T47D (cell line): ENCODE measurements around the gene FAM118A.
"Not testable (repeated sequence)": the region's sequence is repeated elsewhere in the genome, so short reads cannot be mapped to it uniquely, and the experiment has no call there.

Source experiments
- DNase-seq, 2 experiments: peaks; one replicate each; pipeline versions ENCODE4 v3.0.0 to v3.0.0-alpha.2; 2011 to 2012; ENCODE audit warnings: low read depth in 1 of 2, low spot score in 1 of 2
- JUND ChIP-seq: IDR thresholded peaks from 2 replicates; pipeline ENCODE4 v1.6.1; 2012; ENCODE audit warnings: low read depth
- in situ Hi-C: cut with HindIII; loops from 2 replicates; pipeline ENCODE4 v1.10.0; 2016; ENCODE audit warnings: low sequenced_read_pairs, low pct_unique_long_range_greater_than_20kb

The FAM118A gene

GRCh38 chr22:45309422-45310227, at the start of gene FAM118A:
Gene FAM118A (plus strand): TSS chr22:45309934. CDS start chr22:45322380, 12,446 bp downstream.
- TF ChIP-seq JUND: no peak
- in situ Hi-C loops: no loop called here

GRCh38 chr22:45260395-45260759, 49.4 kb upstream of the FAM118A start:
- in situ Hi-C loops, DNase-seq: not testable (repeated sequence)

More at GRCh38 chr22:45309422-45310227, at the start of gene FAM118A:
- peak; percentile 79 to 94 for DNase-seq

GRCh38 chr22:45261407-45262088, 48.2 kb upstream of the FAM118A start:
- no peak for TF ChIP-seq JUND
- in situ Hi-C loops: no loop called here
- DNase-seq: no peak

- DNase-seq: no peak
- TF ChIP-seq JUND: no peak
- in situ Hi-C loops: no loop called here
Measured at GRCh38 chr22:45262195-45262930, 47.4 kb upstream of the FAM118A start.

- in situ Hi-C loops: no loop called here
Measured at GRCh38 chr22:45262931-45263462, 46.7 kb upstream of the FAM118A start.

GRCh38 chr22:45263463-45264269, 46.1 kb upstream of the FAM118A start:
- DNase-seq: peak; percentile 74 to 78
- in situ Hi-C loops: no loop called here
- TF ChIP-seq JUND: no peak

More at GRCh38 chr22:45262931-45263462, 46.7 kb upstream of the FAM118A start:
- no peak for DNase-seq
- TF ChIP-seq JUND: no peak

- in situ Hi-C loops: no loop called here
- no peak for DNase-seq
- TF ChIP-seq JUND: no peak
Measured at GRCh38 chr22:45265535-45265934, 44.2 kb upstream of the FAM118A start.

- TF ChIP-seq JUND: no peak
- in situ Hi-C loops: no loop called here
- DNase-seq: peak in 1 of 2 experiments; percentile 28
Measured at GRCh38 chr22:45268167-45268957, 41.4 kb upstream of the FAM118A start.

- TF ChIP-seq JUND: no peak
- peak; percentile 50 to 77 for DNase-seq
- in situ Hi-C loops: no loop called here
Measured at GRCh38 chr22:45268958-45269844, 40.5 kb upstream of the FAM118A start.
